T-helper 2 cell (primary cell): Measurements from ENCODE around the gene AFAP1L1.

ENCODE experiments used
- DNase-seq, 5 experiments: peaks; one replicate each; pipeline versions ENCODE4 v3.0.0 to v3.0.0-alpha.2; 2012 to 2022

AFAP1L1 gene

GRCh38 chr5:149317281-149318048, 45.8 kb downstream of the AFAP1L1 start:
- DNase-seq, result peak in 3 of 5 experiments; percentile 7 to 51 (median 22)

DNA sequence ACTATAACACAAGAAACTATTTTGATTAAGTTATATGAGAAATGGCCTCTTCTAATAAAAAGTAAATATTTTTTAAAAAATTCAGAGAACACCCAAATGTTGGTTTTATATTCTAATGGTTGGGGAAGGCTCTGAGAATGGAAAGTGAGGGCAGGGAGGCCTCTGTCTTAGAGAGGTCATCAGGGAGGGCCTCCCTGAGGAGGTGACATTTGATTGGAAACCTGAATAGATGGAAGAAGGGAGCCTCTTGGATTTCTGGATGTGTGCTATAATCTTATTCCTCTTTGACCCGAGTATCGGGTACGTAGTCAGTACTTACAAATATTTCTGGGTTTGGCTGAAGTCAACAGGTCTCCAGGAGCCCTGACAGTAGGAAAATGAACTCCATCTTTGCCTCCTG, 47.5 kb downstream of the AFAP1L1 start:
- no peak for DNase-seq

DNA sequence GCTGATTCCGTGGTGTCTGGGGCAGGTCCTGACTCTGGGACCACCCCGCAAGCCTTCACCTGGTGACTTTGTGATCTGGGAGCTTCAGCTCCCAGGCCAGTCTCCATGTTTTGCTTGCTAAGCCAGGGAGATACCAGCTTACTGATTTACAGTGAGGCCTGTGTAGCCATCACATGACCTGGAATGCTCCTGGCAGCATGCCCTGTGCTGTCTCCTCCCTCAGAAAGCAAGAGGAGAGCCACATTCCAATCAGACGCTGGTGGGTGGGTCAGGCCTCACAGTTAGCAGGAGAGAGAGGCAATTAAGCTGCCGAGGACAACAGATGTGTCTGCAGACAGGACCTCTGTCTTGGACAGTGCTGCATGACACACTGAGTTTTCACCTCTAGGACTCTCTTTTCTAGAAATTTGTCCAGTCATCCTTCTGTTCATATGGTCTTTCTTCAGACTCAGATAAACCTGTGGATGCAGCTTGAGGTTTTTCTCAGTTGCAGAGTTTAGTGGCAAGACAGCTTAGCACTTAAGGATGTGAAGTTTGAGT, 49.2 kb downstream of the AFAP1L1 start:
- peak in 1 of 5 experiments; percentile 36 for DNase-seq

DNA sequence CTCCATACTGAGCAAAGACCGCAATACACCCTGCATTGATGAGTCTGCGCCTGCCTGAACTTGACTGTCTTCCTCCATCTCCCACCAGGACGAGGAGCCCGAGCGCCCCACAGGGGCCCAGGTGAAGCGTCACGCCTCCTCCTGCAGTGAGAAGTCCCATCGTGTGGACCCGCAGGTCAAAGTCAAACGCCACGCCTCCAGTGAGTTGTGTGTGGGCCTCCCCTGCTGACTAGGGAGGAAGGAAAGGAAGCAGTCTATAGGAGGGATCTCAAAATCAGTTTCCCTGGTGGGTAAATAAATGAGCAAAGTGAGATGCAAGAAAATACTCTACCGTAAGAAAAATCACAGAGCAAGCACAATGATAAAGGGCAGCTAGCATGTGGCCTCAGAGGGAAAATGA, 50.9 kb downstream of the AFAP1L1 start:
- no peak for DNase-seq

DNA sequence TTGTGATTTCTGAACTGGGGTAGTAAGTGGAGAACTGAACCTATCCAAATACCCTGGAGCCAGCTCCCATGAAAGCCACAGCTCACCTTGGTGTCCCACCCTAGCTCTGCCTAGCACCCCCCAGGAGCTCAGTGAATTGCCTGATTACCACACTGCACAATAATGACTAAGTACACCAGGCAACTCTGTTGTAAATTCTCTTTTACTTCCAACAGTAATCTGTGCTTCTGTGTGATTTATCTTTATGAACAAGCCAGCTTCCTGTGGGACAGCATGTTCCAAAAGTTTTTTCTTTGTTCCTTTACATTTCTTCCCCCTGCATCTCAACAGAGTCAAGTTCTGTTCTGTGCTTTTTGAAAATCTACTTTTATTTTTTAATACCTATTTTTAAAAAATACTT, 51.6 kb downstream of the AFAP1L1 start:
- DNase-seq, result no peak

GRCh38 chr5:149323621-149324205, 52.1 kb downstream of the AFAP1L1 start:
- no peak for DNase-seq

GRCh38 chr5:149324641-149325040, 53.0 kb downstream of the AFAP1L1 start:
- DNase-seq, result no peak

GRCh38 chr5:149325166-149325735, 53.6 kb downstream of the AFAP1L1 start:
- DNase-seq, result no peak

- no peak for DNase-seq
Observed at GRCh38 chr5:149325894-149326293, 54.2 kb downstream of the AFAP1L1 start.

DNA sequence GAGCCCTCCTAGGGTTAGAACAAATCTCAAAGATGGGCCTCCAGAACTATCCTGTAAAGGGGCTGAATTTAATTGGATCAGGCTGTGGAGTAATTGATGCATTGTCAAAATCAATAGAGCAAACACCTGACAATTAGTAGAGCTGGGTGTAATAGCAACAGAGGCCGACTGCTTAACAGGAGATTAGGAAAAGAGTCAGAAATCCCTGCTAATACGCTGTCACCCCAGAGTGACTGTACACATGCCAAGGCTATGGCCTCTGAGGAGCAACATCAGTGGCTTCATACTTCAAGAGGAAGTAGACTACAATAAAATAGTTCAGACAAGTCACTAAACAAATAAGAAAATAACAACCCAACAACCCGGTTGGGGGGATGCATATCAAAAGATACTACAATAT, 55.0 kb downstream of the AFAP1L1 start:
- no peak for DNase-seq

DNA sequence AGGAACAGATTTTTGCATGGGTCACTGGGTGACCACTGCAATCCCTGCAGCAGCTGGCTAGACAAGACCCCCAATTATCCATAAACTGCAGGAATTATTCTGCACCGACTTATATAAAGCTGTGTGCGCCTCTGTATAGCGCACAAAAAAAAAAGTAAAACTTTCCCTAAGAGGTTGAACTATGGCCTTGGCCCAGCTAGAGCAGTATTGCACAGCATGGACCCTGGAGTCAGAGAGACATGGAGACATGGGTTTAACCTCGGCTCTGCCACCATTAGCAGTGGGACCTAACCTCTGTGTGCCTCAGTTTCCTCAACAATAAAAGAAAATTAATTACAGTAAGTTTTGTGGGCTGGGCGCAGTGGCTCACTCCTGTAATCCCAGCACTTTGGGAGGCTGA, 56.5 kb downstream of the AFAP1L1 start:
- DNase-seq, result no peak

- DNase-seq, result no peak
Observed at GRCh38 chr5:149333711-149334443, 62.2 kb downstream of the AFAP1L1 start.

DNA sequence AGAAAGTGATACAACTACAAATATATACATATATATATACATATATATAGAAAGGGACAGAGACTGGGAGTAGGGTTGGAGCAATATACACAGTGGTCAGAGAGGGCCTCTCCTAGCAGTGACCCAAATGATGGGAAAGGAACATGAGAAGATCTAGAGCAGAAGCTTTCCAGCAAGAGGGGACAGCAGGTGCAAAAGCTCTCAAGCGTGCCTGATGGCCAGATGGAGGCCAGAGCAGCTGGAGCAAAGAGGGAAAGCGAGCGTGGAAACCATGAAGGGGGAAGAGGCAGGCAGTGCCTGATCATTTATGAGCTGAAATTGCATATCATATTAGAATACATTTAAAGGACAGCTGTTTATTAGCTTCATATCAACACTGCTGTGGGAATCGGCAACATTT, 66.1 kb downstream of the AFAP1L1 start:
- no peak for DNase-seq

GRCh38 chr5:149338364-149338763, 66.7 kb downstream of the AFAP1L1 start:
- DNase-seq, result no peak

DNA sequence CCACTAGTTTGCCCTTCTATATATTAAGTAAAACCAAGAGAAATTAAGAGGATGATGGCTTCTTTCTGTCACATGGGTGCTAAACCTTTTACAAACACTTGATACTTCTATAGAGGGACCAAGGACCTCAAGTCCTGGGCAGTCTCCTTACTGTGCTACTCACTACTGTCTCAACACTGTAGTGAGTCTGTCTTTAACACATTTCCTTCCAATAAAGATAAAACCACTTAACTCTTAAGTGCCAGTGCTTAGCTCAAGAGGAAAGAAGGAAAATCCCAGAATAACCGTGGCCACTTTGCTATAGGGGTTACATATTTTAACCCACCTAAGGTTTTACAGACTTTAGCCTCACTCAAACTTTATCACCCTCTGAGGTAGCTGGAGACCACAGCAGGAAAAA, 69.3 kb downstream of the AFAP1L1 start:
- no peak for DNase-seq

DNA sequence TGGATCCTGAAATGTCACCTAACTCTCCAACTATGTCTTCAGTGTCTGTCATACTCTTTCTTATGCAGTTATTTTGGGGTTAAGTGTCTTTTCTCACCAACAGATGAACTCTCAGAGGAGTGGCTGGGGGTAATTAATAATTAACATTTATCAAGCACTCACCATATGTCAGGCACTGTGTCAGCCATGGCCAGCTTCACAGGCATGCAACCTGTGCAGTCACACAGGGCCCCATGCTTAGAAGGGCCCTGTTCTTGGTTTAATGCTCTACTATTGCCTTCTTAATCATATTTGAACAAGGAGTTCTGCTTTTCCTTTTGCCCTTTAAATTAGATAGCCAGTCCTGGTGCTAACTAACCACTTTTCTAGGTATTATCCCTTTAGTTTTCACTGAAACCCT, 70.2 kb downstream of the AFAP1L1 start:
- no peak for DNase-seq

- DNase-seq, result no peak
Observed at GRCh38 chr5:149344151-149344550, 72.5 kb downstream of the AFAP1L1 start.

GRCh38 chr5:149345147-149345891, 73.7 kb downstream of the AFAP1L1 start, which contains the start of gene GRPEL2:
GRPEL2 (plus strand) TSS chr5:149345499; CDS start chr5:149345540, 41 bp downstream.
- DNase-seq, result peak; percentile 59 to 95 (median 79)

- DNase-seq, result peak in 1 of 5 experiments; percentile 43
Observed at GRCh38 chr5:149345892-149346222, 74.2 kb downstream of the AFAP1L1 start.

GRCh38 chr5:149348518-149348917, 76.9 kb downstream of the AFAP1L1 start:
- peak in 2 of 5 experiments; percentile 36 to 85 for DNase-seq

DNA sequence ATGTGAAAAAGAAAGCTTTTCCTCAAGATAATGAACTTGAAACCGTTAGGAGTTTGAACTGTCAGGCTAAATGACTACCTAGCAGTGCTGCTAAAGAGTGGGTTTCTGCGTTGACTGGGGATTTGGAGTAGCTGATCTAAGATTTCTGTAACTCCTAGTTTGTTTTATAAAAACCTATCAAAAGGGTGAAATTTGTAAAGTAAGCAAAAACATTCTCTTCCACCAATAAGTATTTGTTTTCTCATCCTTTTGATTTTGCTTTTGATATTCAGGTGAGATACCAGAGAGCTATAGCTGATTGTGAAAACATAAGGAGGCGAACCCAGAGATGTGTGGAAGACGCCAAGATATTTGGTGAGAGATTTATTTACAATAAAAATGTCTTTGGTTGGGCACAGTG, 77.7 kb downstream of the AFAP1L1 start:
- no peak for DNase-seq

GRCh38 chr5:149352169-149352568, 80.5 kb downstream of the AFAP1L1 start:
- no peak for DNase-seq
